DOHH2 (cell line): Measurements from ENCODE around the gene TEN1.
A peak's percentile ranks its signal among the peaks of the same experiment; 100 is the strongest.

Experiments
- H3F3A ChIP-seq: fragments of 200-600 bp; sonication (generic), shearing (Covaris generic); 2 replicates; pipeline ENCODE4 v1.6.0; 2016; ENCODE audit warnings: antibody characterized with exemption, mild to moderate bottlenecking; ENCODE audit not compliant: control insufficient read depth, insufficient read depth
- H3K27ac ChIP-seq: fragments of 200-600 bp; sonication (generic); 2 replicates; pipeline ENCODE4 v1.5.1; 2014; ENCODE audit warnings: low read depth, mild to moderate bottlenecking, low read length, moderate library complexity
- H3K27me3 ChIP-seq: fragments of 200-600 bp; sonication (generic); 2 replicates; pipeline ENCODE4 v1.6.1; 2014; ENCODE audit warnings: mild to moderate bottlenecking, low read length, mixed read lengths; ENCODE audit not compliant: control insufficient read depth
- H3K36me3 ChIP-seq: fragments of 200-600 bp; sonication (generic); 2 replicates; pipeline ENCODE4 v1.6.1; 2014; ENCODE audit warnings: mild to moderate bottlenecking, low read length, moderate library complexity, mixed read lengths; ENCODE audit not compliant: control insufficient read depth
- H3K4me1 ChIP-seq: fragments of 200-600 bp; sonication (generic); 2 replicates; pipeline ENCODE4 v1.6.1; 2014; ENCODE audit warnings: mild to moderate bottlenecking, low read length, mixed read lengths; ENCODE audit not compliant: control insufficient read depth
- H3K4me2 ChIP-seq: fragments of 200-600 bp; sonication (generic); 2 replicates; pipeline ENCODE4 v1.6.0; 2014; ENCODE audit warnings: mild to moderate bottlenecking, low read length, moderate library complexity
- H3K4me3 ChIP-seq: fragments of 200-600 bp; sonication (generic); 2 replicates; pipeline ENCODE4 v1.5.1; 2014; ENCODE audit warnings: mild to moderate bottlenecking, low read length, mixed read lengths
- H3K79me2 ChIP-seq: fragments of 200-600 bp; sonication (generic); 2 replicates; pipeline ENCODE4 v1.6.1; 2014; ENCODE audit warnings: mild to moderate bottlenecking, low read length, mixed read lengths; ENCODE audit not compliant: control insufficient read depth
- H3K9me2 ChIP-seq: fragments of 200-600 bp; sonication (generic); replicated peaks from 2 replicates; pipeline ENCODE4 v1.6.1; 2014; ENCODE audit warnings: mild to moderate bottlenecking, low read length, mixed read lengths; ENCODE audit not compliant: control insufficient read depth
- H3K9me3 ChIP-seq: fragments of 200-600 bp; sonication (generic); 2 replicates; pipeline ENCODE4 v1.6.1; 2014; ENCODE audit warnings: antibody characterized with exemption, low read length, mixed read lengths; ENCODE audit not compliant: control insufficient read depth, insufficient read depth
- H4K20me1 ChIP-seq: fragments of 200-600 bp; sonication (generic); 2 replicates; pipeline ENCODE4 v1.6.0; 2014; ENCODE audit warnings: low read depth, mild to moderate bottlenecking, antibody characterized with exemption, low read length, moderate library complexity; ENCODE audit not compliant: control insufficient read depth, insufficient read depth
- CTCF ChIP-seq: fragments of 200-600 bp; sonication (generic); IDR thresholded peaks from one replicate; pipeline ENCODE4 v1.5.1; 2014; ENCODE audit warnings: antibody characterized with exemption, mild to moderate bottlenecking, low read depth, low read length; ENCODE audit not compliant: poor library complexity, severe bottlenecking
- EZH2phosphoT487 ChIP-seq: fragments of 200-600 bp; sonication (generic); IDR thresholded peaks from 2 replicates; pipeline ENCODE4 v1.6.1; 2017; ENCODE audit warnings: borderline replicate concordance, mild to moderate bottlenecking, antibody characterized with exemption, low read length, moderate library complexity, mixed read lengths

Gene TEN1

DNA sequence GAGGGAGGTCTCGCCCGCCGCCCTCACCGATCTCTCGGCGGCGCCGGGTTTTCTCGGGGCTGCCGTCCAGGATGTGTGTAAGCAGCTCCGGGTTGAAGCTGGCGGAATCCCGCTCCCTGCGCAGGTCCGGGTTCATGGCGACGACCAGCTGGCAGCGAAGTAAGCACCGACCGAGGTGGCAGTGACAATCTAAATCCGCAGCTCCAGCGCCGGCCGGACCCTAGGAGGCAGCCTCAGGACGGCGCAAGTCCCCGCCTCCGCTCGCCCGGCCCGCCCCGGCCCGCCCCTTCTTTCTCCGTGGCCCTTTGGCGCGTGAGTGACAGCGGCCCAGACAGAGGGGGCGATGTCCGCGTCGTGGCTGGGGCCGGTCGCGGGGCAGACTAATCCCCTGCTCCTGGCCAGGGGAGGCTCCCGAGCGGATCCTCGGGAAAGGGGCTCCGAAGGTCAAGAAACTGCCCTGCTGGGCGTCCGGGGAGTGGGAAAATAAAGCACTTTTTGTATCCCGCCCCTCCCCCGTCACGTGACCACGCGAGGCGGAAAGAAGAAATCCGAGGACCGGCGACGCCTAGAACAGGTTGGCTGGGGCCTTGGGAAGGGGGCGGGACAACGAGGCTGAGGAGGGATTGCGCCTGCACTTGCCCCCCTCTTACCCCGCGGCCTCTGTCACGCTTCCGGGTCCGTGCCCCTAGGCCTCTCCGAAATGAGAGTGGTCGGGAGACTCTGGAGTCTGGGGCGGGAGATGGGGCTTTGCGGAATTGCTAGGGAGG lies at the start of gene TEN1, which contains the start of gene ACOX1:
Gene TEN1, plus strand, starts transcription at position 303 of the 767 bp plus-strand sequence. CDS start 6,953 bp downstream, outside the sequence.
Gene ACOX1, minus strand, starts transcription at position 229 of the 767 bp plus-strand sequence. Its CDS starts 93 bp downstream, at position 136.
- Histone ChIP-seq H3K36me3 (peaks cover 3% of the 10 kb centered on the region), H3K27ac (peak within 1 kb of the TSS; percentile 69), H3F3A (peaks cover 5% of the 10 kb centered on the region; the same call in 1 of the 2 replicates), H4K20me1 (no peaks in the 10 kb centered on the region), H3K79me2 (peaks cover 31% of the 10 kb centered on the region), H3K9me2 (no peaks in the 10 kb centered on the region), H3K4me2 (peak within 1 kb of the TSS; percentile 98), H3K4me3 (peak within 1 kb of the TSS; percentile 80), H3K27me3 (no peaks in the 10 kb centered on the region), H3K4me1 (peaks cover 37% of the 10 kb centered on the region), H3K9me3 (no peaks in the 10 kb centered on the region)
- no peak for TF ChIP-seq EZH2phosphoT487
- peak; percentile 42 for TF ChIP-seq CTCF

- Histone ChIP-seq H3K27ac (no peak overlapping the region), H4K20me1 (no peaks in the 10 kb centered on the region), H3K4me1 (no peaks in the 10 kb centered on the region; the same call in 1 of the 2 replicates), H3K9me3 (no peaks in the 10 kb centered on the region), H3K4me2 (no peak overlapping the region), H3K9me2 (no peaks in the 10 kb centered on the region), H3K79me2 (no peaks in the 10 kb centered on the region), H3F3A (no peaks in the 10 kb centered on the region), H3K4me3 (no peak overlapping the region), H3K27me3 (no peaks in the 10 kb centered on the region), H3K36me3 (peaks cover 5% of the 10 kb centered on the region)
- TF ChIP-seq CTCF (no peak), EZH2phosphoT487 (no peak)
Observed at GRCh38 chr17:75931062-75931461, 48.0 kb upstream of the TEN1 start.

DNA sequence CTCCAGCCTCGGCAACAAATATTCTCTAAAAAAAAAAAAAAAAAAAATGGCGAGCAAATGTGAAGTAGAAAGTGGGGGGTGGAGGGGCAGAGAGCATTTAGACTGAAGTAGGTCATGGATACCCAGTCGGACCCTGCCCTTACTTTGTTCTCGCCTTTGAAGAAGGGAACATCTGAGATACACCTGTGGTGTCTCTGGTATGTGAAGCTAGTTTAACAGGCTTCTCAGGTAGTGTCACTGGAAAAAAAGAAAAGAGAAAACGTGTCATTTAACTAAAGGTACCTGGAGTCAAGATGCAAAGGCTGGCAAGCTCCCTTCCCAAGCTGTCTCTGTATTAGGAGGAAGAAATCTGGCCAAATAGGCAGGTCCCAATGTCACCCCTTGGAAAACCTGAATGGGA lies 46.2 kb upstream of the TEN1 start:
- H4K20me1 ChIP-seq, result no peaks in the 10 kb centered on the region
- H3K9me2 ChIP-seq, result no peaks in the 10 kb centered on the region
- H3K9me3 ChIP-seq, result no peaks in the 10 kb centered on the region
- H3K4me3 ChIP-seq, result no peak overlapping the region
- H3K4me1 ChIP-seq, result no peaks in the 10 kb centered on the region
- no peaks in the 10 kb centered on the region for H3K27me3 ChIP-seq
- no peak overlapping the region for H3K4me2 ChIP-seq
- no peaks in the 10 kb centered on the region for H3F3A ChIP-seq
- H3K27ac ChIP-seq, result no peak overlapping the region
- TF ChIP-seq CTCF (no peak), EZH2phosphoT487 (no peak)
- H3K36me3 ChIP-seq, result no peaks in the 10 kb centered on the region
- no peaks in the 10 kb centered on the region for H3K79me2 ChIP-seq
